Stimulated activated naive CD8-positive, alpha-beta T cell treated with anti-CD3 and anti-CD28 coated beads, Interleukin-15, amount 100 ng/mL, for 72 hours (primary cell): ENCODE data around the gene FIBP.
"Not testable (repeated sequence)": the region's sequence is repeated elsewhere in the genome, so short reads cannot be mapped to it uniquely, and the experiment has no call there.

Experiments used
- ATAC-seq: fragments of 150-1000 bp; cut with Tn5 transposase; 2 replicates; pipeline ENCODE4 v1.10.0; 2021; ENCODE audit warnings: mild to moderate bottlenecking, moderate library complexity
- DNase-seq, 2 donors: peaks; one replicate each; pipeline ENCODE4 v3.0.0; 2021 to 2022
- H3K27ac Mint-ChIP-seq, 2 donors: one replicate each; pipeline ENCODE4 v1.8.0; 2022; ENCODE audit warnings: mild to moderate bottlenecking in 2 of 2, mixed read lengths in 2 of 2, moderate library complexity in 2 of 2
- H3K27me3 Mint-ChIP-seq: one replicate; pipeline ENCODE4 v1.8.0; 2022; ENCODE audit warnings: mixed read lengths
- H3K4me1 Mint-ChIP-seq: one replicate; pipeline ENCODE4 v1.8.0; 2022; ENCODE audit warnings: mild to moderate bottlenecking, mixed read lengths
- H3K4me3 Mint-ChIP-seq, 2 donors: one replicate each; pipeline ENCODE4 v1.8.0; 2022; ENCODE audit warnings: mild to moderate bottlenecking in 2 of 2, mixed read lengths in 2 of 2, moderate library complexity in 1 of 2
- H3K9me3 Mint-ChIP-seq, 2 donors: one replicate each; pipeline ENCODE4 v1.8.0; 2022; ENCODE audit warnings: mixed read lengths in 2 of 2

The FIBP gene

GRCh38 chr11:65899356-65900124 lies 11.3 kb upstream of the FIBP start:
- Mint-ChIP-seq H3K4me3 (peak overlapping the region; percentile 93 to 97), H3K4me1 (peaks cover 57% of the 10 kb centered on the region), H3K27me3 (peaks cover 15% of the 10 kb centered on the region), H3K9me3 (no peaks in the 10 kb centered on the region), H3K27ac (peak overlapping the region; percentile 82 to 98)
- DNase-seq (peak; percentile 63 to 78), ATAC-seq (peak; percentile 46)

- Mint-ChIP-seq H3K9me3 (no peaks in the 10 kb centered on the region), H3K27me3 (peaks cover 14% of the 10 kb centered on the region), H3K27ac (peak overlapping the region; percentile 95 to 98), H3K4me1 (peaks cover 65% of the 10 kb centered on the region), H3K4me3 (peak overlapping the region; percentile 93 to 97)
- DNase-seq = no peak
- no peak for ATAC-seq
Measured at GRCh38 chr11:65898656-65899355, 10.5 kb upstream of the FIBP start.

- Mint-ChIP-seq H3K4me1 (peaks cover 79% of the 10 kb centered on the region), H3K27ac (no peak overlapping the region), H3K9me3 (no peaks in the 10 kb centered on the region), H3K4me3 (peak overlapping the region; percentile 15 to 50), H3K27me3 (no peaks in the 10 kb centered on the region)
- no peak for ATAC-seq
- DNase-seq = no peak
Measured at GRCh38 chr11:65897020-65897471, 8.8 kb upstream of the FIBP start.

- Mint-ChIP-seq H3K27me3 (no peaks in the 10 kb centered on the region), H3K9me3 (no peaks in the 10 kb centered on the region), H3K4me3 (peak overlapping the region; percentile 12 to 19), H3K4me1 (peaks cover 73% of the 10 kb centered on the region), H3K27ac (peak overlapping the region; percentile 72 to 95)
- ATAC-seq (no peak), DNase-seq (no peak)
Measured at GRCh38 chr11:65896034-65896999, 8.0 kb upstream of the FIBP start.

- H3K4me1 Mint-ChIP-seq = peaks cover 69% of the 10 kb centered on the region
- peak overlapping the region; percentile 49 to 68 for H3K4me3 Mint-ChIP-seq
- ATAC-seq (no peak), DNase-seq (no peak)
- peak overlapping the region in 1 of 2 donors; percentile 68 for H3K27ac Mint-ChIP-seq
- H3K9me3 Mint-ChIP-seq = no peaks in the 10 kb centered on the region
- H3K27me3 Mint-ChIP-seq = no peaks in the 10 kb centered on the region
Measured at GRCh38 chr11:65895482-65895981, 7.3 kb upstream of the FIBP start.

GRCh38 chr11:65894034-65894591 lies 5.8 kb upstream of the FIBP start:
- Mint-ChIP-seq H3K9me3 (no peaks in the 10 kb centered on the region), H3K27ac (peak overlapping the region; percentile 49 to 78), H3K27me3 (no peaks in the 10 kb centered on the region), H3K4me1 (peaks cover 81% of the 10 kb centered on the region), H3K4me3 (peak overlapping the region; percentile 89 to 98)
- DNase-seq (no peak), ATAC-seq (no peak)

GRCh38 chr11:65892661-65893317 lies 4.5 kb upstream of the FIBP start:
- H3K9me3 Mint-ChIP-seq = no peaks in the 10 kb centered on the region
- peak overlapping the region; percentile 34 to 90 for H3K27ac Mint-ChIP-seq
- peak overlapping the region; percentile 89 to 98 for H3K4me3 Mint-ChIP-seq
- ATAC-seq = no peak
- DNase-seq = no peak
- H3K4me1 Mint-ChIP-seq = peaks cover 73% of the 10 kb centered on the region
- no peaks in the 10 kb centered on the region for H3K27me3 Mint-ChIP-seq

GRCh38 chr11:65892137-65892540 lies 3.9 kb upstream of the FIBP start:
- Mint-ChIP-seq H3K27ac (peak overlapping the region; percentile 64 to 68), H3K4me3 (peak overlapping the region; percentile 89 to 98), H3K4me1 (peaks cover 72% of the 10 kb centered on the region)
- H3K27me3 Mint-ChIP-seq, H3K9me3 Mint-ChIP-seq: not testable (repeated sequence)
- ATAC-seq (peak; percentile 22), DNase-seq (peak; percentile 46 to 62)

GRCh38 chr11:65891219-65892136 lies 3.2 kb upstream of the FIBP start:
- H3K27ac Mint-ChIP-seq = peak overlapping the region; percentile 64 to 68
- peak overlapping the region; percentile 89 to 98 for H3K4me3 Mint-ChIP-seq
- DNase-seq (peak; percentile 36 to 61), ATAC-seq (peak; percentile 10)
- no peaks in the 10 kb centered on the region for H3K27me3 Mint-ChIP-seq
- peaks cover 72% of the 10 kb centered on the region for H3K4me1 Mint-ChIP-seq
- H3K9me3 Mint-ChIP-seq = no peaks in the 10 kb centered on the region

- H3K4me1 Mint-ChIP-seq = peaks cover 70% of the 10 kb centered on the region
- peak; percentile 98 for DNase-seq
- peak; percentile 71 for ATAC-seq
- no peaks in the 10 kb centered on the region for H3K27me3 Mint-ChIP-seq
- peak within 1 kb of the TSS; percentile 89 to 98 for H3K4me3 Mint-ChIP-seq
- peak within 1 kb of the TSS; percentile 94 to 95 for H3K27ac Mint-ChIP-seq
- H3K9me3 Mint-ChIP-seq = no peaks in the 10 kb centered on the region
Measured at GRCh38 chr11:65890324-65891218, 2.3 kb upstream of the FIBP start, which contains the start of gene CCDC85B. CCDC85B (plus strand) TSS chr11:65890673; CDS start chr11:65890784, 111 bp downstream.

- Mint-ChIP-seq H3K27me3 (no peaks in the 10 kb centered on the region), H3K27ac (peak overlapping the region; percentile 93 to 99), H3K4me1 (peaks cover 67% of the 10 kb centered on the region), H3K9me3 (no peaks in the 10 kb centered on the region), H3K4me3 (peak overlapping the region; percentile 89 to 98)
- DNase-seq (no peak), ATAC-seq (no peak)
Measured at GRCh38 chr11:65887723-65888162, 528 bp downstream of the FIBP start.

GRCh38 chr11:65886826-65887722 lies 1.2 kb downstream of the FIBP start:
- Mint-ChIP-seq H3K4me3 (peak overlapping the region; percentile 89 to 98), H3K27ac (peak overlapping the region; percentile 12 to 91), H3K4me1 (peaks cover 67% of the 10 kb centered on the region), H3K27me3 (no peaks in the 10 kb centered on the region), H3K9me3 (no peaks in the 10 kb centered on the region)
- ATAC-seq = no peak
- DNase-seq = no peak
